K562 (cell line): Measurements from ENCODE around the gene LBH. TPM values are rescaled to one million over a fixed set of nuclear protein-coding genes. Genes with fewer than 3 reads are reported as not detected.

Experiments used
- ATAC-seq: fragments of 200-7000 bp; cut with Tn5 transposase; 3 replicates; pipeline ENCODE4 v1.9.1; 2020; ENCODE audit warnings: moderate library complexity
- BruUV-seq: library from RNA; stranded (reverse); fragments of 400-500 nt; replicated peaks from 2 replicates; lab custom pipeline; 2021; lab: Mats Ljungman, UMichigan
- CTCF ChIA-PET: fragments of 300-600 bp; formaldehyde crosslinking; extraction: SDS; loops from one replicate; lab custom pipeline; 2021; ENCODE audit warnings: low intra/inter-chr PET ratio; lab: Yijun Ruan, JAX
- POLR2A ChIA-PET: fragments of 300-600, 350-650 bp; sonication (Branson Sonifier 250); formaldehyde crosslinking; extraction: SDS; loops from one replicate; lab custom pipeline; 2021; ENCODE audit warnings: antibody characterized with exemption, inconsistent platforms; lab: Yijun Ruan, JAX
- DNase-seq, 4 experiments: peaks; one replicate each; pipeline versions ENCODE4 v3.0.0 to v3.0.0-alpha.2; 2011 to 2018; ENCODE audit warnings: low spot score in 3 of 4, mixed read lengths in 3 of 4; ENCODE audit errors: extremely low read depth in 1 of 4
- FAIRE-seq: peaks from 2 replicates; lab custom pipeline; 2011; peaks lifted over from hg19 to GRCh38; lab: Jason Lieb, UNC
- H2AFZ ChIP-seq: 2 replicates; pipeline ENCODE4 v1.6.0; 2011; ENCODE audit warnings: low read depth, low read length, control low read depth, inconsistent platforms
- H3K27ac ChIP-seq: fragments of 200-600 bp; 3 replicates; pipeline ENCODE4 v1.8.0; 2011; ENCODE audit warnings: low read depth, mild to moderate bottlenecking, control low read depth, inconsistent platforms, low read length, moderate library complexity, mixed read lengths; ENCODE audit errors: extremely low read depth
- H3K27me3 ChIP-seq, 2 experiments: fragments of 300-600 bp in 1 of 2; 2 replicates in 1 of 2; 3 replicates in 1 of 2; pipeline versions ENCODE4 v1.6.0 to v1.8.0; 2011; ENCODE audit warnings: inconsistent platforms in 2 of 2, low read length in 2 of 2, mild to moderate bottlenecking in 1 of 2, mixed read lengths in 1 of 2, moderate library complexity in 1 of 2; ENCODE audit not compliant: control insufficient read depth in 2 of 2, insufficient read depth in 2 of 2
- H3K36me3 ChIP-seq: fragments of 300-600 bp; 3 replicates; pipeline ENCODE4 v1.8.0; 2011; ENCODE audit warnings: mild to moderate bottlenecking, low read length, inconsistent platforms; ENCODE audit not compliant: control insufficient read depth, insufficient read depth
- H3K4me1 ChIP-seq, 2 experiments: fragments of 200-600 bp in 1 of 2; replicated peaks in 1 of 2; 2 replicates in 1 of 2; 3 replicates in 1 of 2; pipeline versions ENCODE4 v1.5.1 to v1.8.0; 2011; ENCODE audit warnings: inconsistent platforms in 2 of 2, low read length in 2 of 2, mild to moderate bottlenecking in 1 of 2, mixed read lengths in 1 of 2, moderate library complexity in 1 of 2; ENCODE audit not compliant: control insufficient read depth in 2 of 2, insufficient read depth in 2 of 2
- H3K4me2 ChIP-seq: 2 replicates; pipeline ENCODE4 v1.6.1; 2011; ENCODE audit warnings: low read length, control low read depth, inconsistent platforms, mixed read lengths; ENCODE audit not compliant: insufficient read depth
- H3K4me3 ChIP-seq: fragments of 200-600 bp; sonication (generic), shearing (Covaris generic); 2 replicates; pipeline ENCODE4 v1.5.1; 2016; ENCODE audit warnings: control low read depth, inconsistent platforms
- H3K79me2 ChIP-seq: fragments of 200-600 bp; 3 replicates; pipeline ENCODE4 v1.8.0; 2011; ENCODE audit warnings: low read length, inconsistent platforms; ENCODE audit not compliant: control insufficient read depth, insufficient read depth
- H3K9ac ChIP-seq, 2 experiments: 2 replicates each; pipeline versions ENCODE4 v1.6.0 to v1.6.1; 2011; ENCODE audit warnings: low read depth in 2 of 2, low read length in 2 of 2, control low read depth in 1 of 2, inconsistent platforms in 1 of 2, mild to moderate bottlenecking in 1 of 2, mixed read lengths in 1 of 2; ENCODE audit not compliant: insufficient read depth in 1 of 2
- H3K9me1 ChIP-seq: one replicate; pipeline ENCODE4 v1.6.0; 2011; ENCODE audit warnings: inconsistent platforms, mild to moderate bottlenecking, low read length, moderate library complexity; ENCODE audit not compliant: control insufficient read depth, insufficient read depth
- H3K9me3 ChIP-seq: replicated peaks from 2 replicates; pipeline ENCODE4 v1.5.1; 2011; ENCODE audit warnings: low read depth, low read length, inconsistent platforms; ENCODE audit not compliant: control insufficient read depth, insufficient read depth
- H4K20me1 ChIP-seq: replicated peaks from 2 replicates; pipeline ENCODE4 v1.6.1; 2011; ENCODE audit warnings: low read length, inconsistent platforms, mixed read lengths; ENCODE audit not compliant: control insufficient read depth, insufficient read depth
- FOXK2 ChIP-seq, 2 experiments: fragments of 450-650 bp; IDR thresholded peaks in 1 of 2; conservative IDR thresholded peaks in 1 of 2; 2 replicates each; pipeline ENCODE4 v1.6.1; 2016; ENCODE audit warnings: low read depth in 2 of 2, mild to moderate bottlenecking in 1 of 2
- MCM3 ChIP-seq: fragments of 450-650 bp; IDR thresholded peaks from 2 replicates; pipeline ENCODE4 v1.6.1; 2016
- MLLT1 ChIP-seq, 2 experiments: fragments of 450-650 bp; IDR thresholded peaks; 2 replicates each; pipeline ENCODE4 v1.6.1; 2016
- MYBL2 ChIP-seq, 2 experiments: fragments of 450-650 bp in 1 of 2; sonication (generic) in 1 of 2; formaldehyde crosslinking in 1 of 2; IDR thresholded peaks; 2 replicates each; pipeline versions ENCODE4 v1.6.1 to v1.8.1; 2017 to 2022; ENCODE audit warnings: borderline replicate concordance in 1 of 2, inconsistent platforms in 1 of 2, low read depth in 1 of 2, mild to moderate bottlenecking in 1 of 2, missing genetic modification reagents in 1 of 2, moderate library complexity in 1 of 2
- PRMT5 ChIP-seq: sonication (generic); formaldehyde crosslinking; IDR thresholded peaks from 2 replicates; pipeline ENCODE4 v1.5.0; 2020; ENCODE audit warnings: missing genetic modification reagents
- RHOXF2B ChIP-seq: fragments of 250-450 bp; sonication (Bioruptor Pico); conservative IDR thresholded peaks from 2 replicates; pipeline ENCODE4 v1.5.1; 2021
- SAFB2 ChIP-seq: fragments of 200-400 bp; formaldehyde crosslinking; IDR thresholded peaks from 2 replicates; pipeline ENCODE4 v1.6.1; 2018; ENCODE audit warnings: borderline replicate concordance, low read length, low read depth, moderate library complexity; ENCODE audit not compliant: severe bottlenecking
- SNIP1 ChIP-seq: fragments of 450-650 bp; IDR thresholded peaks from 2 replicates; pipeline ENCODE4 v1.7.1; 2017; ENCODE audit warnings: low read depth, mild to moderate bottlenecking
- SRF ChIP-seq, 2 experiments: fragments of 250-450, 450-650 bp in 1 of 2; sonication (Bioruptor Pico) in 1 of 2; sonication (generic) in 1 of 2; formaldehyde crosslinking; IDR thresholded peaks; 2 replicates each; pipeline versions ENCODE4 v1.5.0 to v1.5.1; 2020 to 2022; ENCODE audit warnings: mild to moderate bottlenecking in 1 of 2, missing genetic modification reagents in 1 of 2
- SRSF3 ChIP-seq: fragments of 200-400 bp; formaldehyde crosslinking; IDR thresholded peaks from 2 replicates; pipeline ENCODE4 v1.6.1; 2016; ENCODE audit warnings: mild to moderate bottlenecking, low read length, moderate library complexity; ENCODE audit not compliant: insufficient read depth
- U2AF2 ChIP-seq: fragments of 200-400 bp; formaldehyde crosslinking; optimal IDR thresholded peaks from 2 replicates; pipeline ENCODE3; 2017; ENCODE audit warnings: low read depth, mild to moderate bottlenecking, low read length
- ZNF124 ChIP-seq: sonication (generic); formaldehyde crosslinking; IDR thresholded peaks from 2 replicates; pipeline ENCODE4 v1.8.1; 2022; ENCODE audit warnings: missing genetic modification reagents
- ZNF184 ChIP-seq: sonication (generic); formaldehyde crosslinking; IDR thresholded peaks from 2 replicates; pipeline ENCODE4 v1.5.0; 2020; ENCODE audit warnings: missing genetic modification reagents
- WGBS: fragments of 100-300 bp; shearing (Covaris generic); methylation state at CpG from one replicate; pipeline ENCODE4 v1.1.6; 2016; ENCODE audit warnings: low coverage, mixed read lengths; ENCODE audit not compliant: insufficient coverage; ENCODE audit errors: missing lambda C conversion rate; 5-methylcytosine and 5-hydroxymethylcytosine counted together
- in situ Hi-C: fragments of 300-500 bp; cut with MboI; formaldehyde crosslinking; loops from 4 replicates; pipeline ENCODE4 v1.15.0; 2018; ENCODE audit warnings: inconsistent platforms, mixed read lengths
- intact Hi-C: fragments of 100-400 bp; cut with micrococcal nuclease; formaldehyde crosslinking; loops from 2 replicates; pipeline ENCODE4 v1.14.2; 2022
- polyA plus RNA-seq, 8 experiments: library from polyadenylated mRNA; depleted of rRNA in 4 of 8; stranded (reverse) in 5 of 8; unstranded in 3 of 8; fragments of >200 nt; fragmentation: Nextera tagmentation in 2 of 8; fragmentation: Illumina TruSeq in 1 of 8; extraction: Ambion mirVana in 2 of 8; extraction: Trizol in 1 of 8; gene quantifications; 2 replicates each; pipeline versions ENCODE4 v1.2.1 to v1.2.3, GENCODE V29; 2011 to 2014; ENCODE audit warnings: inconsistent platforms in 1 of 8, missing spikeins in 1 of 8
- total RNA-seq, 7 experiments: library from RNA; depleted of rRNA in 6 of 7; stranded (reverse); fragments of >200 nt in 6 of 7; fragmentation: Illumina TruSeq in 2 of 7; extraction: Trizol in 2 of 7; gene quantifications; 2 replicates each; pipeline versions ENCODE4 v1.2.1 to v1.2.3, GENCODE V29; 2011 to 2021; ENCODE audit warnings: low replicate concordance in 1 of 7
- TF ChIP-seq, protein P1 (sequence below): fragments of 250-450 bp; sonication (Bioruptor Pico); IDR thresholded peaks from 2 replicates; pipeline ENCODE4 v1.5.0; 2022; ENCODE audit warnings: mild to moderate bottlenecking
- TF ChIP-seq, protein P2 (sequence below): fragments of 450-650 bp; formaldehyde crosslinking; IDR thresholded peaks from 2 replicates; pipeline ENCODE4 v1.4.0; 2020; ENCODE audit warnings: mild to moderate bottlenecking

Gene LBH
- total and polyA plus RNA-seq, 9 of the 15 experiments (the other 6 are each of a cell fraction or from before 2014, with no cell fraction given) = 3.1 to 13.4 (median 7.4) TPM

DNA sequence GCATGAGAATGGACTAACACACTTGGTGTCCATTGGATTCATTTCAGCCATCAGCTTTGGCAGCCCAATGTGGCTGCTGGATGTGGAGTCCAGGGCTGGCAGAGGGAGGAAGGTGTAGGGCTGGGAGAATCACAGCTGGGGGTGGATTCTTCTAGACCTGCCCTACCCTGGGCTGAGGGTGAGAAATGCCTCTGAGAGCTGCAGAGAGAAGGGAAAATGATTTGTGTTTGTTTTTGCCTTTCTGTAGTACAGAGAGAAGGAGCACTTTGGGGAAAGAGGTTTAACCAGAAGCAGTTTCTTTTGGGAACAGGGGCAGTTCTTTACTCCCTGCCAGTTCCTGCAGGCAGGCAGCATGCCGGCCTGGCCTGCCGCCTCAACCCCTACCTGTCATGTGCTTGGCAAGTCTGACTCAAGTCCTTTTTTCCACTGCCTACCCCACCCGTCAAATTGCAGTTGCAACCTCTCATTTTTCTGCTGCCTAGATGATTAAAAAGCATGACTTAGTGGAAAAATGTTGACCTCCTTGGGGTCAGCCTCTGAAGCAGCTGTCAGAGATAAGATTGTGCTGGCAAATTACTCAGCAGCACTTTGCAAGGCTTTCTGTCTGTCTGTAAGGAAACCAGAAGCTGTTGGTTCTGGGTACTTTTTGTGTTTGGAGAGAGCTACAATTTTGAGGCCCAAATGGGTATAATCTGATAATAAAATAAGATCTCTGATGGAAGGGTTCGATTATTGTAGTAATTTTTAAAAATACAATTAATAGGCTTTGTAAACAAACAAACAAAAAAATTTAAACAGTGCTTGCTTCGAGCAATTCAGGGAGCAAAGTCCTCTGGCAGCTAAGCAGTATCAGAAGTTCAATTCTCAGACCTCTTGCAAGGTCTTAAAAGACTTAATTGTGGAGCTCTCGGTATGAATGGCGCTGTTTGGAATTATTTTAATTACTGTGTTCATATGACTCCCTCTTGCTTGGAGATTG lies 21.7 kb downstream of the LBH start:
- DNase-seq = peak; percentile 82 to 95 (median 86)
- in situ Hi-C loops (no loop called here), intact Hi-C loops (loop anchor here (1.0 to 2.0 kb wide), 3 partner anchors 14 to 37 kb away; no protein-coding TSS in a partner anchor)
- peak; percentile 99 for FAIRE-seq
- Histone ChIP-seq H2AFZ (peak overlapping the region; percentile 51), H3K4me1 (peaks cover 48 to 49% of the 10 kb centered on the region in 2 experiments), H3K9ac (peak overlapping the region; percentile 76 to 78; a peak in 3 of 4 replicates), H4K20me1 (no peaks in the 10 kb centered on the region), H3K9me1 (no peaks in the 10 kb centered on the region), H3K79me2 (peaks cover 8% of the 10 kb centered on the region; the same call in 2 of the 3 replicates), H3K9me3 (0 out of 2 replicates have a peak, but pooled peaks cover 2% of the 10 kb centered on the region), H3K36me3 (peaks cover 6% of the 10 kb centered on the region; the same call in 2 of the 3 replicates), H3K27ac (peak overlapping the region; percentile 94), H3K4me2 (peak overlapping the region; percentile 62), H3K27me3 (no peaks in the 10 kb centered on the region), H3K4me3 (no peak overlapping the region)
- 0% methylated on average over 7 of the region's 7 CpGs for WGBS
- ChIA-PET CTCF (no interaction called here), POLR2A (interaction anchor here (0.6 to 4.4 kb wide), 13 partner anchors 9 to 1470 kb away, joined by 3 to 25 read pairs (median 4); partner anchors contain the start of gene YPEL5)
- no TSS peak for BruUV-seq
- peak; percentile 84 for ATAC-seq
- TF ChIP-seq MLLT1 (IDR thresholded peaks at IDR 0.05) (peak in 1 of 2 experiments; percentile 71; a peak in 3 of 4 replicates), ZNF184 (CRISPR knock-in tag) (no peak), SRSF3 (no peak), RHOXF2B (CRISPR knock-in tag) (no peak), U2AF2 (no peak), SAFB2 (no peak), MYBL2 (IDR thresholded peaks at IDR 0.05; ENCODE audit: low read depth) (no peak), MYBL2 (CRISPR knock-in tag; IDR thresholded peaks at IDR 0.05; ENCODE audit: borderline replicate concordance) (no peak), PRMT5 (CRISPR knock-in tag) (no peak), FOXK2 (conservative IDR thresholded peaks at IDR 0.05 in 1 of 2, IDR thresholded peaks at IDR 0.05 in 1 of 2; ENCODE audit: low read depth in 2 of 2) (peak; percentile 46 to 63), SNIP1 (no peak), SRF (CRISPR knock-in tag; IDR thresholded peaks at IDR 0.05) (no peak), ZNF124 (no peak), MCM3 (no peak)
- TF ChIP-seq, protein P1, sequence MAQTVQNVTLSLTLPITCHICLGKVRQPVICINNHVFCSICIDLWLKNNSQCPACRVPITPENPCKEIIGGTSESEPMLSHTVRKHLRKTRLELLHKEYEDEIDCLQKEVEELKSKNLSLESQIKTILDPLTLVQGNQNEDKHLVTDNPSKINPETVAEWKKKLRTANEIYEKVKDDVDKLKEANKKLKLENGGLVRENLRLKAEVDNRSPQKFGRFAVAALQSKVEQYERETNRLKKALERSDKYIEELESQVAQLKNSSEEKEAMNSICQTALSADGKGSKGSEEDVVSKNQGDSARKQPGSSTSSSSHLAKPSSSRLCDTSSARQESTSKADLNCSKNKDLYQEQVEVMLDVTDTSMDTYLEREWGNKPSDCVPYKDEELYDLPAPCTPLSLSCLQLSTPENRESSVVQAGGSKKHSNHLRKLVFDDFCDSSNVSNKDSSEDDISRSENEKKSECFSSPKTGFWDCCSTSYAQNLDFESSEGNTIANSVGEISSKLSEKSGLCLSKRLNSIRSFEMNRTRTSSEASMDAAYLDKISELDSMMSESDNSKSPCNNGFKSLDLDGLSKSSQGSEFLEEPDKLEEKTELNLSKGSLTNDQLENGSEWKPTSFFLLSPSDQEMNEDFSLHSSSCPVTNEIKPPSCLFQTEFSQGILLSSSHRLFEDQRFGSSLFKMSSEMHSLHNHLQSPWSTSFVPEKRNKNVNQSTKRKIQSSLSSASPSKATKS (CRISPR knock-in tag) = no peak
- TF ChIP-seq, protein P2, sequence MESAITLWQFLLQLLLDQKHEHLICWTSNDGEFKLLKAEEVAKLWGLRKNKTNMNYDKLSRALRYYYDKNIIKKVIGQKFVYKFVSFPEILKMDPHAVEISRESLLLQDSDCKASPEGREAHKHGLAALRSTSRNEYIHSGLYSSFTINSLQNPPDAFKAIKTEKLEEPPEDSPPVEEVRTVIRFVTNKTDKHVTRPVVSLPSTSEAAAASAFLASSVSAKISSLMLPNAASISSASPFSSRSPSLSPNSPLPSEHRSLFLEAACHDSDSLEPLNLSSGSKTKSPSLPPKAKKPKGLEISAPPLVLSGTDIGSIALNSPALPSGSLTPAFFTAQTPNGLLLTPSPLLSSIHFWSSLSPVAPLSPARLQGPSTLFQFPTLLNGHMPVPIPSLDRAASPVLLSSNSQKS (CRISPR knock-in tag) = no peak
